ENCODE results near the gene PAPPA.

The PAPPA gene

GRCh38 chr9:116275418-116276195, 122.0 kb downstream of the PAPPA start:
- DNase-seq (ENCODE audit: low spot score): no peak

DNA sequence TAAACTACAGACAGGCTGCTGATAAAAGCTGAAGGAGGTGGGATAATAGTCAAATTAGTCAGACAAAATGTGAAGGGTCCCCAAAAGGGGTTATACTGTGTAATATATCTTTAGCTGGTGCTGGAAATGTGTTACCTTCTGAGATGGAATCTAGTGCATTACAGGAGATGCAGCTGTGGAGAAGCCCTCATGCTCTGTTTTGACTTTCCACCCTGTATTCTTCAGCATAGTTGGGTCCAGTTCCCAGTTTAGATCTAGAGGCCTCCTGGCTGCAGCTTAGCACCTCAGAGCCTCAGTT, 122.6 kb downstream of the PAPPA start:
- no peak for DNase-seq (ENCODE audit: low spot score)

DNA sequence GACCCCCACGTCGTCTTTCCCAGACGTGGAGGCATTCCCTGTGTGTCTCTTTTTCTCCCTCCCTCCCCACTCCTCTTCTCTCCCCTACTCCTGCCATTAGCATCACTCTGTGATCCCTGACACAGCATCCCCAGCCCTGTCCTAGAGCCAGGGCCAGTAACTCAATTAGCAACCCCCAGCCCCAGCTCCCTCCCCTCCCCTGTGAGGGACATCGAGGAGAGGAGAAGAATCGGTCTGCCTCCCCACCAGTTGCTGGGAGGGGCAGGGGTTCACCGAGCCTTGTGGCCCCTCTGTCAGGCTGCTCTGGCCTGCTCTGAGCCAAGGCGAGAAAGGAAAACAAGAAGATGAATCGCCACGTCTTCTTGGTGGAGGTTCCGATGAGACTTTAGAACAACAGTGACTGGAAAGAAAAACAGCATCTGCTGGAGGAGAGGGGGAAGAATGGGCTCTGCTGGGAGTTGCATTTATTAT, 123.1 kb downstream of the PAPPA start:
- no peak for DNase-seq (ENCODE audit: low spot score)

- DNase-seq (ENCODE audit: low spot score): no peak
These were observed 124.7 kb downstream of the PAPPA start for GRCh38 chr9:116278326-116278725.

DNA sequence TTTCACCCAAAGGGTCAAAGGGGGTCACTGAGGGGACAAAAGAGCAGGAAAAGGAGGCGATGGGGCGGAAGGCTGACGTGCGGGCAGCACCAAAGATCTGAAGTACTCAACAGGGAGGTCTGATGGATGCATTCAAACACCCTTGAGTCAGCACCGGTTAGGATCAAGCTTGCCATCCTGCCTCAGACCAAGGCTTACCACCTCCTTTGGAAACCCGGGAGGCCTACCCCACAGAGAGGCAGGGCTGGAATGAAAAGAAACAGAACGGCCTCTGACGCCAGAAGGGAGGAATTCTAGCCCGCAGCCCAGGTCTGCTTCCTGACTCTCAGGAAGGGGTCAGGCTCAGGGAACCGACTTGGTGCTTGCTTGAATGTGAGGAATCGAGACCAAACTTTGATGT, 125.6 kb downstream of the PAPPA start:
- DNase-seq (ENCODE audit: low spot score): no peak

DNA sequence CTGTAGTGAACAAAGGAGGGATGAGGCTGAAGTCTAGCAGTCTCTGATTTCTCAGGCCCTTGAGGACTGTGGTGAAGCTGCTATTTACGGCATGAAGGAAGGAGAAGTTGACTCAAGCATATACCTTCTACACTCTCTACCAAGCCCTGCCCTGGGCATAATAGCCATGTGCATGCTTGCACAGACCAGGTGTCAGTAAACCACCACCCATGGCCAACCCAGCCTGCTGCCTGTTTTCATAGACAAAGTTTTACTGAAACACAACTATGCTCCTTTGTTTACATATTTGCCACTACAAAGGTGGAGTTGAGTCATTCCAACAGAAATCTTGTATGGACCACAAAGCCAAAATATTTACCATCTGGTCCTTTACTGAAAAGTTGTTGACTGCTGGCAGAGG, 126.9 kb downstream of the PAPPA start:
- no peak for DNase-seq (ENCODE audit: low spot score)

GRCh38 chr9:116282597-116282996, 129.0 kb downstream of the PAPPA start:
- no peak for DNase-seq (ENCODE audit: low spot score)

DNA sequence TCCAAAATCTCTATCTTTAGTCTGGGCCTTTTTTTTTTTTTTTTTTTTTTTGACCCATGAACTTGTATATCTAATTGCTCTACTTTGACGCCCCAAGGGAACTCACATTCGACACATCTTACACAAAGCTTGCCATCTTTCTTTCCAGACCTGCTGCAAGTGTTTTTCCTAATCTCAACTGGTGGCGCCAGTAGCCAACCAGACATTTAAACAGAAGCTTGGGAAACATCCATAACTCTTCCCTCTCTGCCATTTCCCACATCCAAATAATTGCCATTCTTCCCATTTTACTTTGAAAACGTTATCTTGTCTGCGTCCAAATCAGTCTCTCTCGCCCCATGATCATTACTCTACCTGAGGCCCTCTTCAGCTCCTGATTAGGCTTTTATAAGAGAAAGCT, 130.9 kb downstream of the PAPPA start:
- DNase-seq (ENCODE audit: low spot score): no peak

DNA sequence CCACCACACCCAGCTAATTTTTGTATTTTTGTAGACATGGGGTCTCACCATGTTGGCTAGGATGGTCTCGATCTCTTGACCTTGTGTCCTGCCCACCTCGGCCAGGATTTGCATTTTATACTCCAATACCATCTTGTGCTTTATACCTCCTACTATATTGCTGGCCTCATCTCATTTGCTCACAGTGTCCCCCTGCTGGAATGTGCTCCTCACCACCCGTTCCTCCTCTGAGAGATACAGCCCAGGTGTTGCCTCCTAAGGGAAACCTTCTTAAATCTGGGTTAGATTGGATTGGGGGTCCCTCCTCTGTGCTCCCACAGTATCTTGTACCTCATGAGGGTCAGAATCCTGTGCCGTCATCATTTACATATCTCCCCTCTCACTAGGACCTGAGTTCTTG, 131.7 kb downstream of the PAPPA start:
- DNase-seq (ENCODE audit: low spot score): no peak

GRCh38 chr9:116286297-116286696, 132.7 kb downstream of the PAPPA start:
- no peak for DNase-seq (ENCODE audit: low spot score)

DNA sequence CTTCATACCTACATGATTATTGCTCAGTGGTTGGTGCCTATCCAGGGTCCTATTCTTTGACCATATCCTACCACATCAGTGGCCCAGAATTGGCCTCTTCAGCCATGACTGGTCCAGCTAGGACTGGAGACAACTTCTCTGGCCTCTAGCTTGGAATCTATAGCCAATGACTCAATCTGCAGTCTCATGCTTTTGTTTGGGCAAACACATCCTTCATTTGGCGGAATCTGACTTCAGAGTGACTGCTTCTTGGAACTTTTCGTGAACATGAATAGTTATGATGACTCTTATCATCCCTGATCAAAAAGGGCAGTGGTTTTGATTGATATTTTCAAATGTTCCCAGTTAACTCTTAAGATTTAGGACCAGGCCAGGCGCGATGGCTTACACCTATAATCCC, 134.1 kb downstream of the PAPPA start:
- DNase-seq (ENCODE audit: low spot score): no peak

GRCh38 chr9:116288658-116289057, 135.1 kb downstream of the PAPPA start:
- DNase-seq (ENCODE audit: low spot score): no peak

DNA sequence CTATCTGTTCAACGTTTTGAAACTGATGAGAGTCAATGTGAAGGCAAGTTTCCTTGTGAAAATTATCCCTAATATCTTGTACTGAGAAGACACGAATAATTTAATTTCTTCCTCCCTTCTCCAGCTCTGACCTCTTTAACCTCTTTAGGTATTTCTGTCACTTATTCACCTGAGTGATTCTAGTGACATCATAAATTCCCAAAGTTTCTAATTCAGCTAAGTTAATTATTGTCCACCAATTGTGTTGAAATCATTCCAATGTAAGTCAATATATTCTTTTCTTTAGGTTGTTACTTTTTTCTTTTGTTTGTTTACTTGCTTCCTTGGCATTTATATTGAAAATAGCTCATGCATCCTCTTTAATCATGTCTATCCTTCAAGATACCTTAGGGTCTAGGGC, 143.8 kb downstream of the PAPPA start:
- DNase-seq (ENCODE audit: low spot score): no peak

- no peak for DNase-seq (ENCODE audit: low spot score)
These were observed 144.7 kb downstream of the PAPPA start for GRCh38 chr9:116298249-116298648.

DNA sequence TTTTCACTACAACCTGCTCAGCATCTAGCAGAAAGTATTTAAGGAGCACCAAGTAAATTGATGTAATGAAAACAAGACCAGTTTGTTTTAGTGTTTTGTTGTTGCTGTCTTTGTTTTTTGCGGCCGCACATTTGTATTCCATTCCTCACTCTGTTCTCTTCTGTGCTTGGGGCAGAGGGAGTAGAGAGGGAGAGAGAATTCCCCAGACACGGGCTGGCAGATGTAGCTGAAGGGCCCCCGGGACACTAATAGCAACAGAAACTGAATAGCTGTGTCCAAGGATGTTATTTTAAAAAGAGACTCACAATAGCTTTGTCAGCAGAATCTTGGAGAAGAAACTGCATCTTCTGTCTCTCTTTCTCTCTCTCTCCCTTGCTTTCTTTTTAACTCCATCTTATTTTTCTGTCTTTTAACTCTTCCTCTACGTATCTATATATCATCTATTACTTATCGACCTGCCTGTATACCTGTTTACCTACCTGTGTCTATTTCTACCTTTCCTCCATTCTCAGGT, 145.3 kb downstream of the PAPPA start:
- DNase-seq (ENCODE audit: low spot score): no peak

DNA sequence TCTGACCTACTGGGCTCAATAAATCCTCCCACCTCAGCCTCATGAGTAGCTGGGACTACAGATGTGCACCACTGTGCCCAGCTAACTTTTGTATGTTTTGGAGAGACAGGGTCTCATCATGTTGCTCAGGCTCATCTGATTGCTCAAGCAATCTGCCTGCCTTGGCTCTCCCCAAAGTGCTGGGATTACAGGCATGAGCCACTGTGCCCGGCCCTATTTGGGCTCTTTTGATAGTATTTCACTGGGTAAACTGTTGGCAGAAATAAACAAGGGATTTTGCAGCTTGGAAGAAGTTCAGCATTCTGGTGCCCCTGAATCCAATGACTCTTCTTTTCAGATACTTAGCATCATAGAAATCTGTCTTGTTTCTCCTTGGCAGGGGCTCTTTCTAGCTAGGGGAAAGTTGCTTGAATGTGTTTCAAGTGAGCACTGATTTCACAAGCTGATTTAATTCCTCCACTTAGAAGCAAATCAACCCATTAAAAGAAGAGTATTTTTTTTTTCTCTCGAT, 146.8 kb downstream of the PAPPA start:
- no peak for DNase-seq (ENCODE audit: low spot score)

- DNase-seq (ENCODE audit: low spot score): no peak
These were observed 149.7 kb downstream of the PAPPA start for GRCh38 chr9:116303270-116303669.

GRCh38 chr9:116303886-116304538, 150.4 kb downstream of the PAPPA start:
- no peak for DNase-seq (ENCODE audit: low spot score)

DNA sequence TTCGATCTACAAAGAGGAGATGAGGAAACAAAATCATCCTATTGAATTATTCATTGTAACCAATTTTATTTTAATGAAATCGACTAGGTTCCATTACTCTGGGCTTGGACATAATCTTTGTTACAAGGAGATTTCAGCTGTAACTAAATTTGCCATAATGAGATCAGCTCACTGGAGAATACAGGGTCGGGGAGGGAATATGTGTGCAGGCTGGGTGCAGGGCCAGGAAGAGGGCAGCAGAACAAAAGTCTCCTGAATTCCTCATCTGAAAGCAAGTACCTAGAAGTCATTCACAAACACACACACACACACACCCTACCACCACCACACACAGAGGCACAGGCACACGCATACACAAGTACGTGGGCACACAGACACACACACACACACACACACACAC, 151.2 kb downstream of the PAPPA start:
- DNase-seq (ENCODE audit: low spot score): no peak

GRCh38 chr9:116308076-116308475, 154.5 kb downstream of the PAPPA start:
- no peak for DNase-seq (ENCODE audit: low spot score)

GRCh38 chr9:116309900-116310611, 156.5 kb downstream of the PAPPA start:
- DNase-seq (ENCODE audit: low spot score): no peak

DNA sequence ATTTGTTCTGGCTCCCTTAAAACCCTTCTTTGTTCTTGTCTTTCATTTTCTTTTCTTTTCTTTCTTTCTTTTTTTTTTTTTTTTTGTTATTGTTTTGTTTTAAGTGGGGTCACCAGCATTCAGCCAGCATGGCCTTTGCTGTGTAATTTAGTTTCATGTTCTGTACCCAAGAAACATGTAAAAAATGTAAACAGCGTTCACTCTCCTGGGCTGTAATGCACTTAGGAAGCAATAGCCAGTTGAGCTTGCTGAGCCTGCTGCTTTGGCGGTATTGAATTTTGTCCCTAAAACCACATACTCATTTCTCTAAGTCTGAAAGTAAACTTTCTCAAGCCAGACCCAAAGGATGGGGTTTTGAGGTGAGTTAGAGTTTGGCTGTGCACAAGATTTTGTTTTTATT, 158.6 kb downstream of the PAPPA start:
- DNase-seq (ENCODE audit: low spot score): no peak

- no peak for DNase-seq (ENCODE audit: low spot score)
These were observed 160.0 kb downstream of the PAPPA start for GRCh38 chr9:116313638-116314037.
